Measurements from ENCODE around the gene FOXC2. TPM values are rescaled to one million over a fixed set of nuclear protein-coding genes. Genes with fewer than 3 reads are reported as not detected.

Gene FOXC2
- total RNA-seq, 1 donor from 2014 or later = 1.4 TPM

Other genes starting within 250 kb of the FOXC2 start
- gene FOXF1, start 56.3 kb upstream of the FOXC2 start, total RNA-seq = 0.05 TPM
- gene MTHFSD, start 11.6 kb upstream of the FOXC2 start, total RNA-seq = 10.0 TPM
- 0.60 TPM for gene FOXL1, start 11.7 kb downstream of the FOXC2 start, total RNA-seq